Stimulated activated CD8-positive, alpha-beta memory T cell treated with anti-CD3 and anti-CD28 coated beads, Interleukin-4, amount 100 ng/mL, for 48 hours (primary cell): ENCODE measurements around the gene RAPGEF2.
"Not testable (repeated sequence)": the region's sequence is repeated elsewhere in the genome, so short reads cannot be mapped to it uniquely, and the experiment has no call there.

Experiments used
- DNase-seq: peaks from one replicate; pipeline ENCODE4 v3.0.0-alpha.2; 2020

Gene RAPGEF2

GRCh38 chr4:159169404-159170302, 66.8 kb downstream of the RAPGEF2 start:
- DNase-seq = no peak

- DNase-seq = no peak
Observed at GRCh38 chr4:159171287-159171686, 68.4 kb downstream of the RAPGEF2 start.

GRCh38 chr4:159173886-159174285, 71.0 kb downstream of the RAPGEF2 start:
- DNase-seq = no peak

GRCh38 chr4:159174645-159175084, 71.8 kb downstream of the RAPGEF2 start:
- no peak for DNase-seq

- DNase-seq = peak; percentile 56
Observed at GRCh38 chr4:159175085-159175988, 72.5 kb downstream of the RAPGEF2 start.

GRCh38 chr4:159175989-159176375, 73.1 kb downstream of the RAPGEF2 start:
- no peak for DNase-seq

GRCh38 chr4:159177265-159178150, 74.6 kb downstream of the RAPGEF2 start:
- no peak for DNase-seq

GRCh38 chr4:159178151-159178546, 75.3 kb downstream of the RAPGEF2 start:
- no peak for DNase-seq

GRCh38 chr4:159178979-159179969, 76.4 kb downstream of the RAPGEF2 start:
- no peak for DNase-seq

GRCh38 chr4:159183885-159184605, 81.2 kb downstream of the RAPGEF2 start:
- not testable (repeated sequence) for DNase-seq

GRCh38 chr4:159185591-159186023, 82.7 kb downstream of the RAPGEF2 start:
- DNase-seq = no peak

GRCh38 chr4:159188646-159189045, 85.8 kb downstream of the RAPGEF2 start:
- DNase-seq = no peak

- no peak for DNase-seq
Observed at GRCh38 chr4:159190651-159191050, 87.8 kb downstream of the RAPGEF2 start.

GRCh38 chr4:159191989-159192388, 89.1 kb downstream of the RAPGEF2 start:
- no peak for DNase-seq

GRCh38 chr4:159193046-159193620, 90.3 kb downstream of the RAPGEF2 start:
- DNase-seq = no peak

- no peak for DNase-seq
Observed at GRCh38 chr4:159195361-159195769, 92.5 kb downstream of the RAPGEF2 start.

- no peak for DNase-seq
Observed at GRCh38 chr4:159197260-159197884, 94.5 kb downstream of the RAPGEF2 start.

- no peak for DNase-seq
Observed at GRCh38 chr4:159197885-159198269, 95.0 kb downstream of the RAPGEF2 start.

GRCh38 chr4:159199826-159200225, 96.9 kb downstream of the RAPGEF2 start:
- DNase-seq = no peak

- no peak for DNase-seq
Observed at GRCh38 chr4:159201168-159201567, 98.3 kb downstream of the RAPGEF2 start.
